HCT116 (cell line): ENCODE measurements around the gene CDC42BPB. TPM values are rescaled to one million over a fixed set of nuclear protein-coding genes. Genes with fewer than 3 reads are reported as not detected.

Source experiments
- ATAC-seq: fragments of 200-7000 bp; cut with Tn5 transposase; 2 replicates; pipeline ENCODE4 v1.9.1; 2020; ENCODE audit warnings: mild to moderate bottlenecking, moderate library complexity
- BruUV-seq: library from RNA; stranded (reverse); fragments of 400-500 nt; replicated peaks from 2 replicates; lab custom pipeline; 2021; lab: Mats Ljungman, UMichigan
- CTCF ChIA-PET: fragments of 300-600 bp; sonication (Branson Sonifier 250); formaldehyde crosslinking; loops from one replicate; lab custom pipeline; 2021; ENCODE audit warnings: antibody characterized with exemption; lab: Charles Lee
- POLR2A ChIA-PET: fragments of 300-600, 350-600 bp; sonication (Branson Sonifier 250); formaldehyde crosslinking; loops from one replicate; lab custom pipeline; 2021; ENCODE audit warnings: antibody characterized with exemption; lab: Charles Lee
- RAD21 ChIA-PET, 2 experiments: fragments of 300-600 bp; sonication (Branson Sonifier 250); formaldehyde crosslinking; loops; one replicate each; lab custom pipeline; 2023; ENCODE audit warnings: low total read pairs in 2 of 2; ENCODE audit not compliant: uncharacterized antibody in 2 of 2, unreplicated experiment in 2 of 2, low non-redundant PET in 1 of 2; lab: Charles Lee
- DNase-seq: peaks from one replicate; pipeline ENCODE4 v3.0.0-alpha.2; 2010; ENCODE audit warnings: low read depth, low spot score
- H2AFZ ChIP-seq: fragments of 200-600 bp; shearing (Covaris generic), sonication (generic); 2 replicates; pipeline ENCODE4 v1.6.1; 2017; ENCODE audit warnings: low read depth, mixed run types, mixed read lengths, antibody characterized with exemption, low read length; ENCODE audit not compliant: poor library complexity, severe bottlenecking
- H3K27ac ChIP-seq: 2 replicates; pipeline ENCODE4 v1.5.1; 2012; ENCODE audit warnings: low read depth, low read length
- H3K27me3 ChIP-seq: fragments of 200-600 bp; sonication (generic); 2 replicates; pipeline ENCODE4 v1.6.1; 2016; ENCODE audit warnings: mixed run types, low read length, mixed read lengths; ENCODE audit not compliant: insufficient read depth
- H3K36me3 ChIP-seq, 2 experiments: fragments of 200-500 bp in 1 of 2; fragments of 200-600 bp in 1 of 2; sonication (Bioruptor generic) in 1 of 2; sonication (generic) in 1 of 2; 2 replicates each; pipeline versions ENCODE4 v1.5.1 to v1.6.1; 2014 to 2016; ENCODE audit warnings: low read length in 2 of 2, inconsistent platforms in 1 of 2, mixed read lengths in 1 of 2, mixed run types in 1 of 2; ENCODE audit not compliant: insufficient read depth in 2 of 2, control insufficient read depth in 1 of 2
- H3K4me1 ChIP-seq, 2 experiments: fragments of 200-600 bp in 1 of 2; sonication (generic) in 1 of 2; 2 replicates each; pipeline versions ENCODE4 v1.5.1 to v1.6.1; 2012 to 2017; ENCODE audit warnings: low read length in 2 of 2, inconsistent platforms in 1 of 2, mild to moderate bottlenecking in 1 of 2, mixed read lengths in 1 of 2, mixed run types in 1 of 2, moderate library complexity in 1 of 2; ENCODE audit not compliant: insufficient read depth in 2 of 2, control insufficient read depth in 1 of 2
- H3K4me2 ChIP-seq: fragments of 200-600 bp; sonication (generic); 2 replicates; pipeline ENCODE4 v1.6.1; 2017; ENCODE audit warnings: mixed run types, low read length, mixed read lengths
- H3K4me3 ChIP-seq, 2 experiments: fragments of 200-600 bp in 1 of 2; sonication (generic) in 1 of 2; replicated peaks in 1 of 2; 2 replicates each; pipeline ENCODE4 v1.5.1; 2011 to 2016; ENCODE audit warnings: low read length in 2 of 2, control low read depth in 1 of 2, low read depth in 1 of 2, mild to moderate bottlenecking in 1 of 2, mixed read lengths in 1 of 2, mixed run types in 1 of 2
- H3K79me2 ChIP-seq: fragments of 200-600 bp; sonication (generic); 2 replicates; pipeline ENCODE4 v1.6.1; 2017; ENCODE audit warnings: mild to moderate bottlenecking, mixed run types, low read length, moderate library complexity, mixed read lengths; ENCODE audit not compliant: insufficient read depth
- H3K9ac ChIP-seq: fragments of 200-600 bp; sonication (generic); 2 replicates; pipeline ENCODE4 v1.6.1; 2016; ENCODE audit warnings: low read length, mixed read lengths
- H3K9me2 ChIP-seq: fragments of 200-600 bp; sonication (generic), shearing (Covaris generic); 2 replicates; pipeline ENCODE4 v1.6.1; 2017; ENCODE audit warnings: mixed run types, mild to moderate bottlenecking, moderate library complexity; ENCODE audit not compliant: insufficient read depth
- H3K9me3 ChIP-seq, 2 experiments: fragments of 200-500 bp in 1 of 2; fragments of 200-600 bp in 1 of 2; sonication (Bioruptor generic) in 1 of 2; sonication (generic) in 1 of 2; 2 replicates each; pipeline ENCODE4 v1.6.1; 2014 to 2017; ENCODE audit warnings: low read length in 2 of 2, mixed read lengths in 2 of 2, inconsistent platforms in 1 of 2, low read depth in 1 of 2, mild to moderate bottlenecking in 1 of 2, mixed run types in 1 of 2, moderate library complexity in 1 of 2; ENCODE audit not compliant: control insufficient read depth in 1 of 2, insufficient read depth in 1 of 2
- H4K20me1 ChIP-seq: fragments of 200-600 bp; sonication (generic), shearing (Covaris generic); 2 replicates; pipeline ENCODE4 v1.6.1; 2017; ENCODE audit warnings: mixed run types, mild to moderate bottlenecking, moderate library complexity; ENCODE audit not compliant: insufficient read depth
- CBX3 ChIP-seq: IDR thresholded peaks from 2 replicates; pipeline ENCODE4 v1.6.1; 2012; ENCODE audit warnings: low read depth
- CEBPB ChIP-seq: IDR thresholded peaks from 2 replicates; pipeline ENCODE4 v1.6.1; 2012; ENCODE audit warnings: low read depth
- EZH2 ChIP-seq: fragments of 200-600 bp; sonication (generic); IDR thresholded peaks from 2 replicates; pipeline ENCODE4 v1.6.1; 2017; ENCODE audit warnings: antibody characterized with exemption, mixed run types
- FOSL1 ChIP-seq: IDR thresholded peaks from 2 replicates; pipeline ENCODE4 v1.6.1; 2012; ENCODE audit warnings: low read depth
- JUND ChIP-seq: IDR thresholded peaks from 2 replicates; pipeline ENCODE4 v1.6.1; 2012
- POLR2A ChIP-seq: IDR thresholded peaks from 2 replicates; pipeline ENCODE4 v1.7.0; 2011; ENCODE audit warnings: borderline replicate concordance; ENCODE audit not compliant: insufficient read depth, insufficient read length; ENCODE audit errors: extremely low read depth
- POLR2AphosphoS5 ChIP-seq: IDR thresholded peaks from 2 replicates; pipeline ENCODE4 v1.6.1; 2011; ENCODE audit warnings: mild to moderate bottlenecking, low read depth, low read length, moderate library complexity
- RAD21 ChIP-seq: IDR thresholded peaks from 2 replicates; pipeline ENCODE4 v1.6.1; 2012; ENCODE audit warnings: low read depth, mild to moderate bottlenecking
- SIN3A ChIP-seq: IDR thresholded peaks from 2 replicates; pipeline ENCODE4 v1.6.1; 2012; ENCODE audit warnings: low read depth
- SP1 ChIP-seq: IDR thresholded peaks from 2 replicates; pipeline ENCODE4 v1.6.1; 2012; ENCODE audit warnings: low read depth
- SRF ChIP-seq: IDR thresholded peaks from 2 replicates; pipeline ENCODE4 v1.6.1; 2012; ENCODE audit warnings: low read depth
- TCF7L2 ChIP-seq: IDR thresholded peaks from 2 replicates; pipeline ENCODE4 v1.7.0; 2011; ENCODE audit warnings: borderline replicate concordance, inconsistent platforms; ENCODE audit not compliant: insufficient read depth, insufficient read length; ENCODE audit errors: extremely low read depth
- YY1 ChIP-seq: IDR thresholded peaks from 2 replicates; pipeline ENCODE4 v1.6.1; 2011; ENCODE audit warnings: low read length, low read depth, moderate library complexity, mild to moderate bottlenecking; ENCODE audit not compliant: insufficient replicate concordance; ENCODE audit errors: extremely low read depth
- ZFX ChIP-seq: fragments of 450-650 bp; IDR thresholded peaks from 2 replicates; pipeline ENCODE4 v1.6.1; 2017
- intact Hi-C: fragments of 100-400 bp; cut with micrococcal nuclease; formaldehyde crosslinking; loops from 2 replicates; pipeline ENCODE4 v1.10.0; 2022
- total RNA-seq: library from RNA; stranded (reverse); gene quantifications from one replicate; pipeline ENCODE4 v1.2.1, GENCODE V29; 2021; ENCODE audit not compliant: unreplicated experiment
- TF ChIP-seq, protein P1 (sequence below): IDR thresholded peaks from 2 replicates; pipeline ENCODE4 v1.6.1; 2011; ENCODE audit warnings: mild to moderate bottlenecking, low read length, moderate library complexity; ENCODE audit not compliant: insufficient replicate concordance; ENCODE audit errors: extremely low read depth
- TF ChIP-seq, protein P2 (sequence below): IDR thresholded peaks from 2 replicates; pipeline ENCODE4 v1.6.1; 2012
- TF ChIP-seq, protein P3 (sequence below), 3 experiments: fragments of 200-600 bp in 1 of 3; sonication (generic) in 1 of 3; IDR thresholded peaks in 2 of 3; conservative IDR thresholded peaks in 1 of 3; 2 replicates each; pipeline ENCODE4 v1.5.1; 2012 to 2017; ENCODE audit warnings: low read depth in 2 of 3, low read length in 2 of 3, antibody characterized with exemption in 1 of 3, borderline replicate concordance in 1 of 3, control low read depth in 1 of 3, mild to moderate bottlenecking in 1 of 3, mixed read lengths in 1 of 3, mixed run types in 1 of 3, moderate library complexity in 1 of 3; ENCODE audit not compliant: insufficient read depth in 1 of 3
- TF ChIP-seq, protein P4 (sequence below): IDR thresholded peaks from 2 replicates; pipeline ENCODE4 v1.6.1; 2012

The CDC42BPB gene
- total RNA-seq, 1 experiment from 2014 or later, result 85.6 TPM

DNA sequence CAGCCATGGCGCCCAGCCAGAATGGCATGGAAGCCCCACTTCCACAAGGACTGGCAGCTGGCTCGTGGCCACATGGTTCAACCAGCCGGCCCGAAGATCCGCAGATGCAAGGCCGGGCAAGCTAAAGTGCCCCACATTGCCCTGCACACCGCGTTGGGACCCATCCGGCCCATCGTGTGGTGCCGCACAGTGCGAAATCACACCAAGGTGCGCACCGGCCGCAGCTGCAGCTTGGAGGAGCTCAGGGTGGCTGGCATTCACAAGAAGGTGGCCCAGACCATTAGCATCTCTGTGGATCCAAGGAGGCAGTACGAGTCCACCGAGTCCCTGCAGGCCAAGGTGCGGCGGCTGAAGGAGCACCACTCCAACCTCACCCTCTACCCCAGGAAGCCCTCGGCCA lies 15.9 kb downstream of the CDC42BPB start:
- Histone ChIP-seq H3K9ac (no peak overlapping the region), H3K9me2 (no peaks in the 10 kb centered on the region)
- POLR2A ChIA-PET, result no interaction called here
- RAD21 ChIA-PET, result no interaction called here
- no peak for ATAC-seq
- TF ChIP-seq, protein P1, sequence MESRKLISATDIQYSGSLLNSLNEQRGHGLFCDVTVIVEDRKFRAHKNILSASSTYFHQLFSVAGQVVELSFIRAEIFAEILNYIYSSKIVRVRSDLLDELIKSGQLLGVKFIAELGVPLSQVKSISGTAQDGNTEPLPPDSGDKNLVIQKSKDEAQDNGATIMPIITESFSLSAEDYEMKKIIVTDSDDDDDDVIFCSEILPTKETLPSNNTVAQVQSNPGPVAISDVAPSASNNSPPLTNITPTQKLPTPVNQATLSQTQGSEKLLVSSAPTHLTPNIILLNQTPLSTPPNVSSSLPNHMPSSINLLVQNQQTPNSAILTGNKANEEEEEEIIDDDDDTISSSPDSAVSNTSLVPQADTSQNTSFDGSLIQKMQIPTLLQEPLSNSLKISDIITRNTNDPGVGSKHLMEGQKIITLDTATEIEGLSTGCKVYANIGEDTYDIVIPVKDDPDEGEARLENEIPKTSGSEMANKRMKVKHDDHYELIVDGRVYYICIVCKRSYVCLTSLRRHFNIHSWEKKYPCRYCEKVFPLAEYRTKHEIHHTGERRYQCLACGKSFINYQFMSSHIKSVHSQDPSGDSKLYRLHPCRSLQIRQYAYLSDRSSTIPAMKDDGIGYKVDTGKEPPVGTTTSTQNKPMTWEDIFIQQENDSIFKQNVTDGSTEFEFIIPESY, result no peak
- no peak for TF ChIP-seq EZH2
- TF ChIP-seq, protein P2, sequence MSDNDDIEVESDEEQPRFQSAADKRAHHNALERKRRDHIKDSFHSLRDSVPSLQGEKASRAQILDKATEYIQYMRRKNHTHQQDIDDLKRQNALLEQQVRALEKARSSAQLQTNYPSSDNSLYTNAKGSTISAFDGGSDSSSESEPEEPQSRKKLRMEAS, result no peak
- TF ChIP-seq, all 23 proteins: peak for 0
- Histone ChIP-seq H3K4me2 (no peak overlapping the region), H3K4me1 (no peaks in the 10 kb centered on the region), H3K27ac (no peak overlapping the region), H4K20me1 (no peaks in the 10 kb centered on the region; the same call in 1 of the 2 replicates), H3K9me3 (no peaks in the 10 kb centered on the region), H3K36me3 (no peaks in the 10 kb centered on the region; a peak in 1 of 4 replicates), H3K79me2 (peaks cover 91% of the 10 kb centered on the region), H3K4me3 (no peak overlapping the region), H3K27me3 (no peaks in the 10 kb centered on the region), H2AFZ (no peak overlapping the region)
- DNase-seq, result no peak
- CTCF ChIA-PET, result no interaction called here
- intact Hi-C loops, result no loop called here
- BruUV-seq, result no TSS peak

DNA sequence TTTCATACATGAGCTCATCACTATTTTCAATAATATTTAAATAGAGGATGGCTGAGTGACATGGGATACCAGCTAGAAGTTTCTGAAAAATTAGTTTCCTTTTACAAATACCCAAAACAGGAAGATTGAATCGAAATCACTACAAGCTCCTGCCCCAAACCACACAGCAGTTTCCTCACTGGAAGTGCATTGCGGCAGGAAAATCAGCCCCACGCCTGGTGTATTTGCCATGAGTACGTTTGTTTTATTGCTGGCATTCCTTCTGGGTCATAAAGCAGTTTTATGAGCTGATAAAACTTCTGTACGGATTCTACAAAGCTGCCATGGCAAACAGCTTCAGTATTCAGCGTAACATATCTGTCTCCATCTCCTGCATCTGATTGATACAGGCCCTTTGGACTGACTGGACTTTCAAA lies 23.7 kb downstream of the CDC42BPB start:
- no peaks in the 10 kb centered on the region; a peak in 1 of 4 replicates for H3K4me1 ChIP-seq
- H3K4me3 ChIP-seq, result no peak overlapping the region
- no peak overlapping the region for H3K27ac ChIP-seq
- ChIA-PET RAD21 (no interaction called here), CTCF (interaction anchor here (1.0 kb wide), 1 partner anchor 11 kb away, joined by 3 read pairs; no protein-coding TSS in a partner anchor), POLR2A (no interaction called here)
- BruUV-seq, result no TSS peak
- no peak overlapping the region for H3K4me2 ChIP-seq
- DNase-seq, result no peak
- no peaks in the 10 kb centered on the region for H3K27me3 ChIP-seq
- H3K9me3 ChIP-seq, result no peaks in the 10 kb centered on the region
- ATAC-seq, result no peak
- H3K9ac ChIP-seq, result no peak overlapping the region
- H2AFZ ChIP-seq, result no peak overlapping the region
- peaks cover 3% of the 10 kb centered on the region; the same call in 1 of the 2 replicates for H4K20me1 ChIP-seq
- no peaks in the 10 kb centered on the region for H3K9me2 ChIP-seq
- no peaks in the 10 kb centered on the region for H3K36me3 ChIP-seq
- intact Hi-C loops, result no loop called here
- H3K79me2 ChIP-seq, result peaks cover 83% of the 10 kb centered on the region
- TF ChIP-seq TCF7L2 (no peak), RAD21 (no peak), FOSL1 (no peak), ZFX (no peak), SRF (no peak), SP1 (no peak), POLR2A (no peak), JUND (no peak), POLR2AphosphoS5 (no peak), CBX3 (no peak), SIN3A (no peak), EZH2 (no peak), YY1 (no peak), CEBPB (no peak)
- TF ChIP-seq, protein P3, sequence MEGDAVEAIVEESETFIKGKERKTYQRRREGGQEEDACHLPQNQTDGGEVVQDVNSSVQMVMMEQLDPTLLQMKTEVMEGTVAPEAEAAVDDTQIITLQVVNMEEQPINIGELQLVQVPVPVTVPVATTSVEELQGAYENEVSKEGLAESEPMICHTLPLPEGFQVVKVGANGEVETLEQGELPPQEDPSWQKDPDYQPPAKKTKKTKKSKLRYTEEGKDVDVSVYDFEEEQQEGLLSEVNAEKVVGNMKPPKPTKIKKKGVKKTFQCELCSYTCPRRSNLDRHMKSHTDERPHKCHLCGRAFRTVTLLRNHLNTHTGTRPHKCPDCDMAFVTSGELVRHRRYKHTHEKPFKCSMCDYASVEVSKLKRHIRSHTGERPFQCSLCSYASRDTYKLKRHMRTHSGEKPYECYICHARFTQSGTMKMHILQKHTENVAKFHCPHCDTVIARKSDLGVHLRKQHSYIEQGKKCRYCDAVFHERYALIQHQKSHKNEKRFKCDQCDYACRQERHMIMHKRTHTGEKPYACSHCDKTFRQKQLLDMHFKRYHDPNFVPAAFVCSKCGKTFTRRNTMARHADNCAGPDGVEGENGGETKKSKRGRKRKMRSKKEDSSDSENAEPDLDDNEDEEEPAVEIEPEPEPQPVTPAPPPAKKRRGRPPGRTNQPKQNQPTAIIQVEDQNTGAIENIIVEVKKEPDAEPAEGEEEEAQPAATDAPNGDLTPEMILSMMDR (IDR thresholded peaks at IDR 0.05 in 2 of 3, conservative IDR thresholded peaks at IDR 0.05 in 1 of 3; ENCODE audit: borderline replicate concordance in 1 of 3, insufficient read depth in 1 of 3, low read depth in 2 of 3, low read length in 2 of 3), result no peak
- TF ChIP-seq, protein P4, sequence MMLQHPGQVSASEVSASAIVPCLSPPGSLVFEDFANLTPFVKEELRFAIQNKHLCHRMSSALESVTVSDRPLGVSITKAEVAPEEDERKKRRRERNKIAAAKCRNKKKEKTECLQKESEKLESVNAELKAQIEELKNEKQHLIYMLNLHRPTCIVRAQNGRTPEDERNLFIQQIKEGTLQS, result no peak
- TF ChIP-seq, protein P2, result no peak
